Sigmoid colon (tissue), 3 donors: ENCODE measurements around the gene PPA2.

Experiments used
- CTCF ChIP-seq, 4 experiments: fragments of 450-650 bp in 3 of 4; fragments of 200-600 bp in 1 of 4; IDR thresholded peaks; one replicate each; pipeline ENCODE4 v1.5.1; 2016 to 2019; ENCODE audit warnings: antibody characterized with exemption in 4 of 4, mild to moderate bottlenecking in 3 of 4, moderate library complexity in 2 of 4
- POLR2A ChIP-seq, 2 donors: fragments of 450-650 bp; IDR thresholded peaks; one replicate each; pipeline ENCODE4 v1.6.1; 2016; ENCODE audit warnings: antibody characterized with exemption in 2 of 2, mild to moderate bottlenecking in 2 of 2, moderate library complexity in 2 of 2

- TF ChIP-seq POLR2A (IDR thresholded peaks at IDR 0.05) (no peak), CTCF (IDR thresholded peaks at IDR 0.05) (no peak)
Measured at GRCh38 chr4:105374071-105374470, 99.8 kb downstream of the PPA2 start.
